ENCODE results near the gene SLIT3.

Gene SLIT3

DNA sequence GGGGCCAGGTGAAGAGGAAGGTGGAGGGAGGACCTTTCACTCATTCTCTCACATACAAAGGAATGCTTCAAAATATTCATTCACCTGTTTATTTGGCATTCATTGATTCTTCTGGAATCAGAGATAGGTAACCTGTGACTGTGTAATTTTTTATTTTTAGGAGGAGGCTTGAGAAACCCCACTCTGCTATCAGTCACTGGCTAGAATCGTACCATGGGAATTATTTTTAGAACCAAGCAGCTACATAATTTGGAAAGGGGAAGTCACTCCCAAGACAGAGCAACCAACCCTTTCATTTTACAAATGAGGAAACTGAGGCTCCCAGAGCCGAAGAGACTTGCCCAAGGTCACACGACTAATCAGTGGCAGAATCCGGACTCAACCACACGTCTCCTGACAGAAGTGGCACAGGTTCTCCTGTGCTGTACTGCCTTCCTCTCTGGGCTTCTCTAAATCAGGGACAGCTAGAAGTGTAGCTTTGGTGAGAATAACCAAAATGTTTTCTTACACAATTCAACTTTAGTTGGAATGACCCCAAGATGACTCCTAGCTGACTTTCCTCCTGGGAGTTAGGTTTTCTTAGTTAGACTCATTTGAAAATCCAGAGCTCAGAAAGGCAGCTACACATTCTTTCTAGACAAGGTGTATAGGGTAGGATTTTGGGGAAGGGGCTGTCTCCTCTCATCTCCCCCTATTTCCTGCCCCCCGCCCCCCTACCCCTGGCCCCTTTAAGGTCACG, 457.5 kb downstream of the SLIT3 start:
- no peak for DNase-seq

DNA sequence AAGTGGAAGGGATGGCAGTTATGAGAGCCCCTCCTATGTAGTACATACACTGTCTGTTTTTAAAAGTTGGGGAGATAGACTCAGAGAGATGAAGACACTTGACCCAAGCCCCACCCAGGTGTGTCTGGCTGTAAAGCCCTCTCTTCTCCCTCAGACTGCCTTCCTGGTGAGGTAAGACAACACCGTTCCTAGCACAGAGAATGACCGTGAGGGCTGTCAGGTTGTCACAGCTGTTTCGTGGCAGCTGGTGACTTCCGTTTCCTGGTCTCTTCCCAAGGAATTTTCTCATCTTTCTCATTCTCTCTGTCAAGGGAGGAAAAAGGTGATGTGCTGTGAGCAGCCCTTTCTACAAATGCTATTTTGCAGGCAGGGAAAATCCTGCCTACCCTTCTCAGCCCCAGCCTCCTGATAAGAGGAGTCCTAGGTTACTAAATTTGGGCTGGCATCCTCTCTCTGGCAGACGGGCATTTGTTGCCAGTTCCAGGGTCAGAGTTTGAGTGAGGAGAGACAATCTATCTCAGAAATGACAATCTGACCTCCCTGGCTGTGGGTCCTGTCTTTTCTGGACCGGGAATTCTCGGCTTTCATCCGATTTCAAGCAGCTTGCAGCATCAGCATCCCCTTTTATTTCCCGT, 458.3 kb downstream of the SLIT3 start:
- no peak for DNase-seq

DNA sequence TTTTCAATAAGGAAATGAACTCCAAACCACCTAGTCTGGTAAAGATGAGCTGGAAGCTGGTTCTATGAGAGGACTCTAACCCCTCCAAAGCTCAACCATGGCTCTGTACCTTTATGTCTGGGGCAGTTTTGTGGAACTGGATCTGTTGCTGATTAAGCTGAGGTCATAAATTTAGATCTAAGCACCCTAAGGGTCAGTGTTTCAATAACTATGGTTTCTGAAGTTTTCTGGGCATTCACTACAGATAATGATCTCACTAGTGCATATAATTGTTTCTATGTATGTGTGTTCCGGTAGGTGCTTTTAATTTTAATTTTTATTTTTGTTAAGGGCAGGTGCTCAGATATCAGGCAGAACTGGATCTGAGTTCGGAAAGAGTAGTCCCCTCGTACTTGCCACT, 463.1 kb downstream of the SLIT3 start:
- DNase-seq: no peak

DNA sequence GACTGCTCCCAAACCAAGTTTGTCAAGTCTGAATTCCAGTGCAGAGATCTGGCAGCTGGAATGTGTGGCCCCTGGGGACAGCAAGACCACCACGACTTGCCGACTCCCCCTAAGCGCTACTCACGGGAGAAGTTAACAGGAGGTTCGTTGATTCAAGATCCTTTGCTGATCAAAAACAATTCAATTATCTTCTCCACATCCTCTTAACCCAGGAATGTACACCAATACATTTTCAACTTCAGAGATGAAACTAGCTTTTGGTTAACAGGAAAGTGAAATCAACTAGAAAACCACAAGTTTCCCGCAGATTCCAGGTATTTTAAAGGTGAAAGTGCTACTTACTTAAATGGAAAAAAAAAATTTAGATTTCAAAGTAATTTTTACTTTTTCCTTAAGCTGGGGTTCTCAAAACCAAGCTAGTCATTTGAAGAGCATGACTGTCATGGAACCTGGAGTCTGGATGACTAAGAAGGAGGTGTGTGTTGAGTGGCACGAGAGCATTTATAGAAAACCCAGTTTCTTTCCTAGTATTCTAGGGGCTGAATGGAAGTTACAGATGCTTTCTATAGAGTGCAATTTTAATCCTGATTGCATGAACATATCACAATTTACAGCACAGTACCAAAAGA, 464.2 kb downstream of the SLIT3 start:
- DNase-seq: no peak

DNA sequence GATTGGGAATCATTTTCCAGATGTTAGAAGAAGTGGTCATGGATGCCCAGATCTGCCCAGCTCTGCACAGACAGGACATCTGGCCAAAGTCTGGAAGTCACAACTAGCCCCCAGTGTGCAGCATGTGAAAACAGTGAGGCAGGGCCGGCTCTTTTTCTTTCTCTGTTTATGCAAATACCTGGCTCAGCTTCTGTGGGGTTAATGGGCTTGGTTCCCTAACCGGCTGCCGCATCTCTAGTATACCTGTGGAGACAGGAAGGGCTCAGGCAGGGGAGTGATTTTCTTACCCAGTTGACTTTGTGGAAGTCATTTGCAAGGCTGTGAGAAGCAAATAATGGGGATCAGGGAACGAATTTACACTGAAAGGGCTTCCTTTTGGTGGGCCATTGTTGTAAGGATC, 467.0 kb downstream of the SLIT3 start:
- DNase-seq: no peak

DNA sequence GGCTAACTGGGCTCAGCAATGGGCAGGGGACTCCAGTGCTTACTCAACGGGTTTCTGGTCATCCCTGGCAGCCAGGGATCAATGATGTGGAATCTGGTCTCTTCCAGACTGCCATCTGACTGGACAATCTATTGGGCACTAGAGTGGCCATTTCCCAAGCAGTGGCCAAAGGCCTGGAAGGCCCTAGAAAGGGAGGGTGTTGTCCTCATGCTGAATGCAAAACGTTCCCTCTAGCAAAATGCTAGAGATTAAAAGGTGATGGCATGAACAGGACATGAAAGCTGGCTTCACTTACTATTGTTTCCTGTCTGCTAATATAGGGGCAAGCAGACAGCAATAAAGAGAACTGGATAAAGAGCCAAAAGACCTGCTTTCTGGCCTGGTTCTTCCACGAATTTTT, 467.6 kb downstream of the SLIT3 start:
- no peak for DNase-seq

DNA sequence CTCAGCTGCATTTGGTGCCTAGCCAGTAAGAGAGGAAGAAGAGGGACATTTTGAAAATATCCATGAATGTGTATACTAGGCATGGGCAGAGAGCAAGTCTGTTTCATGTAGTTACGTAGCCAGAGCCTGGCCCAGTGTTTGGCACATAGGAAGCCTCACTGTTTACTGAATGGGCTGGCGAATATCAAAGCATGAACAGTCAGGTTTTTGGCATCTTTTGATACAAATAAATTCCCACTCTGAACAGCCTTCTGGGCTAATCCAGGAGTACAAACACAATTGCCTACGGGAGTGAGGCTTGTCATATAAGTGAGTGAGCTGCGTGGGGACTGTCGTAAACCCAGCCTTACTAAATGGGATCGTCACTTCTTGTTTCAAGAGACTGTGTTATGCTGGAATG, 468.6 kb downstream of the SLIT3 start:
- no peak for DNase-seq

DNA sequence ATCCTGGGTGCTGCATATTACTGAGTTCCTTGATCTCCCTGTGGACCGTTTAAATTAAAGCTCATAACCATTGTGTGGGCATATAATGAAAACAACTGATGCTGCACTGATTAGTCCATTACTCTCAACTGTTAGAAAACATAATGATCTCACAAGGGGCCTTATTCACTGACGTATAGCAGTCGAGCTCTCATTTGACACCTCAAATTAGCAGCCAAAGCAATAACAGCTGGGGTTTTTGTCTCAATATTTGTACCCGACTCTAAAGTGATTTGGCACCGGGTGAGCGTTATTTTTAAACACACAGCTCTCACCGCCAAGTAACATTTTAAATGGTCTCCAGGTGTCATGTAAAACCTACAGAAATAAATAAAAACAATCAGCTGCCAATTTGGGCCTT, 469.6 kb downstream of the SLIT3 start:
- DNase-seq: no peak

DNA sequence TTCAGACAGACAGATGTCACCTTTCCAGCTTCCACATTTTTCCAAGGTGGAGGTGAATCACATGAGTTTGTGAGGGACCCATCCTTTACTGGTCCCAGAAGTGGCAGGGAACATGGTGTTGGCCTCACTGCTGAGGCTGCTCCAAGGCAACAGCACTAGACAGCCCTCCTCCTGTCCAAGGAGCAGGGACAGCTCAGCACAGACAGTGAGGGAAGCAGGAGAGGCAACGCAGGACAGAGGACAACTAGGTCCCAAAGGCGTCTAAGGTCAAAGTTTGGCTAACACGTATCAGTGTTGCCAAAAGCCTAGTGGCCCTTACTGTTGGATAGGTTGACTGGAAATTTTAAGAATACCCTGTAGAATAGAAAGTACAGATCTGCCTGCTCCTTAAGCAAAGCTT, 470.1 kb downstream of the SLIT3 start:
- no peak for DNase-seq

DNA sequence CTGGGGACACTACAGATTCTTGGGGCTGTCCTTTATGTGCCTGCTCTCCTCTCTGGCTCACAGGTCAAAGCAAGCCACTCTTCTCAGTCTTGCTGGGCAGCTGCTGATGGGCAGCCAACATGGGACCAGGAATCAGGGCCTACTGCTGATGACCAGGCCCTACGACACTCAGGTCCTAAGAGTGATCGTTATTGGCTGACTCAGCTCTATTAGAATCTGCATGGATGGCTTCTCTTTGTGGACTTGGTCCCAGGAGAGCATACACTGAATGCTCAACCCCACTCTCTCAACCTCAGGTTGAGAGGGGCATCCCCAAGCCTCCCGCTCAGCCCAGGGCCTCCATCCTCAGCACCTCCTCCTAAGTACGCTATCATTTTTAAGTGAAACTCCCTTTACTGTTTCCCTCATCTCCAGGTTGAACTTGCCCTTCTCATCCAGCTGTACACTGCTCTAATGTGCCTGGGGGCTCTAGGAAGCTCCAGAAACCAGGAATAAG, 471.0 kb downstream of the SLIT3 start:
- no peak for DNase-seq

DNA sequence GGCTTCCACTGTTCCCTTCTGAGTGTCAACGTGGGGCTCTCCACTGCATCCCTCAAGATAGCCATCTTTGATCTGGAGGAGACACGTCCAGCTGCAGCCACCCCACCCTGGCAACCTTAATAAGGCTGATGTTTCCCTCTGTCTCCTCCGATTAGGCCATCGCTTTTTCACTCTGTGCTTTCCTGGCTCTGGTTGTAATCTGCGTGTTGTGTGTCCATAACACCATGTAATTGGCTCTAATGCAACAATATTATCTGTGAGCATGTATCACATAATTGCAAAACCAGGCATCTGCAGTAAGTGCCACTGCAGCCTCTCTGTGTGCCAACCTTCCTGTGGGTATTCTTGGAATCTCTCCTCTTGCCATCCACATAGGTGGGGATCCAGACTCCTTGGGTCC, 471.9 kb downstream of the SLIT3 start:
- no peak for DNase-seq

DNA sequence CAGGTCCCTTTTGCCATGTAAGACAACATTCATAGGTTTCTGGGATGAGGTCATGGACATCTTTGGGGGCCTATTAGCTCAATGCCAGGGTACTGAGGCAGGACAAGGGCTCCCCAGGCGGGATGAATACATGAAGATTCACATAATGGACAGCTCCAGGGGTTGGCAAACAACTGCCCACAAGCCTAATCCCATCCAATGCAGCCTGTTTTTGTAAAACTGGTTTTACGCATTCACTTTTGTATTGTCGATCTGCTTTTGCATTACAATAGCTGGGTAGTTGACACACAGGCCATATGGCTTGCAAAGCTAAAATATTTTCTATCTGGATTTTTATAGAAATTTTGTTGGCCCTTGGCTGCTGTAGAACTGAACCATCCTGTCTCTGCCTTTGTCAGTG, 473.3 kb downstream of the SLIT3 start:
- no peak for DNase-seq

DNA sequence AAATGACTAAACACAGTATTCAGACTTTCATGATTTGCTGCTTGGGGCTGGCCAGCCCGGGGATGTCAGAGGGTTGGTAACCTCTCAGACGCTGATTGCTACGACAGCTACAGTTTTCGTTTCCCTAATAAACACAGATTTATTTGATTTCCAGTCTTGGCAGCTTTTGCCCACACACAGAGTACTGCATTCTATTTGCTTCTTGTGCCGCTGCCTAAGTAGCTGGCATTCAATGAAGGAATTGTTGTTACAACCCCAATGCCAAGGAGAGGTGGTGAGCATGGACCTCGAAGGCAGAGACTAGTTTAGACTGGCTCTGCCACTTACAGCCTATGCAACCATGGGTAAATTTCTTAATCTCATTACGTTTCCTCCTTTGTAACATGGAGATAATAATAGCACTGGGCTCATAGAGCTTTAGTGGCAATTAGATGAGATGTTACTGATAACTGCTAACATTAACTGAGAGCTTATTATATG, 474.7 kb downstream of the SLIT3 start:
- no peak for DNase-seq

DNA sequence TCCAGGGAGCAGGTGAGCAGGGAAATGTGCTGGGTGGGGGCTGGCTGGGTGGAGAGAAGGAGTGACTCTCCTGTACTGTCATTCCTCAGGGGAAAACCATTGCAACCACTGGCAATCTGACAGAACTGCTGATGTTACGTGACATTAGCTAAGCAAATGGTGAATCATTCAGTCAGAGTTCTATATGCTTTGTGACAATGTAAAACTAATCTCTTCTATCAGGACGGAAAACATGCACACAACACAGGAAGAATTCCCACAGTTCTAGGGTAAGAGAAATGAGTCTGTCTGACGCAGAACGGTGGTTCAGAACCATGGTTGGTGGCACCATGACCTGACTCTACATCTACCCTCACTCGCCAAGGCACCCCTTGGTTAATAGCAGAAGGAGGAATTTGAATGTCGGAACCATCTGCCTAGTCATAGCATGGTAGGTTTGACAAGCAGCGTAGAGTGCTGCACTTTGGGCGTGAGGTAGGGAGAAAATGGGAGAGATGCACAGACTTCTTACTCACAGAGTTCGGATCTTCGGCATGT, 478.1 kb downstream of the SLIT3 start:
- DNase-seq: no peak

DNA sequence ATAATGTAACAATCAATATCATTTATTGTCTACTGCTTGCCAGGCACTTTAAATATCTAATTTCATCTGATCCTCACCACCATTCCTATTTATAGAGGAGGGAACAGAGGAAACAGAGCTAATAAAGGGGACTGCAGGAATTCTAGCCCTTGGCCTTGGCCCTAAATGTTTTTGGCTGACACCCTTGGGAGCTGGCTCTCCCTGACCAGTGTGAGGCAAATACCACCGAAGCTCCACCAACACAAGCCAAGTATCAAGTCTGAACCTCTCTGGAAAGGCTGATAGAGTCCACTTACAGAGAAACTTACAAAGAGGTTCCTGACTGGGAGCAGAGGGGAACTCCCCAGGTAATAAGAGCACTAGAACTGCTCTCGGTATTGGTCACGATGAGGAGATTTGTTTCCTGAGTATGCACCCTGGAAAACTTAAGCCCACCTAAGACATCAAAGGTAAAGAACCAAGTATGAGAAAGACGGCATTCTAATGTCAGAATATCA, 478.6 kb downstream of the SLIT3 start:
- DNase-seq: no peak

DNA sequence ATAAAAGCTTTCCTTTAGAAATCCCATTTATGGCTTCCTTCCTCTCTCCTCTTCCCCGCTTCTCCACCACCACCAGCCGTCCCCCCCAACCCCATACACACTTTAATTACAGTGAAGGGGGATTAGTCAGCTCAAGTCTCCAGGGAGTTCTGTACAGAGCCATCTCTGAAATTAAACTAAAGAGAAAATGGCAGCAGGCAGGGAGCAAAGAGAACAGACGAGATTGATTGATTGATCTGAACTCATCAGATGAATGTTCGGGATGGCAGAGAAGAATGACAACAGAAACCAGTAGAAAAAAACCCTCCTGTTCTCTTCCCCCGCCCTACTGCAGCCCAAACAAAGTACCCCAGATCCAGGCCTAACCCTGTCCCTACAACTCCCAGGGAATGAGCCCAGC, 480.1 kb downstream of the SLIT3 start:
- no peak for DNase-seq

DNA sequence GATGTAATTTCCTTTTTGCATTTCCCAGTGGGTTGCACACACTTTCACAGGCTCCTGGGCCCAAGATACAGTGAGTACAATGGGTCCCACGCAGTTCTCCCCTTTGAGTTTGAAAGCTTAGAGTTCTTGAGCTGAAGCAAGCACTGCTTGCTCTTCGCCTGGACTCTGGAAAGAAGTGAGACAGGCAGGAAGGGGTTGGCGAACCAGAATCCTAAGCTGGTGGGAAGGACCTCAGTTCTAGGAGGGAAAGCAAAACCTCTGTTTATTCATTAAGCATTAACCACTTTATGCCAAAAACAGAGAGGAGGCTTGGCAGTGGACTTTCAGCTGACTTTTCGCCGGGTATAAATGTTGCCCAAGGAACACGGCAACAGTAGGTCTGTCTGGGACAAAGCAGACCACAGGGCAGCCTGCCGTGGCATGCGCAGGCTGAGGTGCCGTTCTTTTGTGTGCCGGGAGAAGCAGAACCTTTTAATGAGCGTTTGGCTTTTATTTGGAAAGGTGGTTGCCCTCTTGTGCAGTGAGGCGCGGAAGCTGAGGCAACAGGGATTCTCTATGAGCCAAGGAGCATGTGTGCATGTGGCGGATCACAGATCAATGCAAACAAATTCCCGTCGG, 481.8 kb downstream of the SLIT3 start:
- DNase-seq: no peak

DNA sequence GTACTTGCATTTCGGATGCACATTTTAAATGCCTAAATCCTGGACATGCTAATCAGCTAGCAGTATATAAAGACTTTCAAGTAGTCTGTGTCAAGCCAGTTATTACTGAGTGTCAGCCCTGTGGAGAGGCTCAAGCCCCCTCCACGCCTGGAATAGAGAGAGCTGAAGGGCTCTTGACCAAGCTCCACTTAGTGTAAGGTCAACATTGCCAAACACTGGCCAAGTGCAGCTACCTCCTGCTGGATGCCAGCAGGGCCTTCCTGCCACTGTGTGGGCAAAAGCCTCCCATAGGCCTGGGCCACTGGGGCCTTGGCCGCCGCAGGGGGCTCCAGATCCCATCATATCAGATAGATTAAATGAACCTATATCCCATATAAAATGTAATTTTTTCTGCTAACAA, 482.4 kb downstream of the SLIT3 start:
- DNase-seq: no peak

DNA sequence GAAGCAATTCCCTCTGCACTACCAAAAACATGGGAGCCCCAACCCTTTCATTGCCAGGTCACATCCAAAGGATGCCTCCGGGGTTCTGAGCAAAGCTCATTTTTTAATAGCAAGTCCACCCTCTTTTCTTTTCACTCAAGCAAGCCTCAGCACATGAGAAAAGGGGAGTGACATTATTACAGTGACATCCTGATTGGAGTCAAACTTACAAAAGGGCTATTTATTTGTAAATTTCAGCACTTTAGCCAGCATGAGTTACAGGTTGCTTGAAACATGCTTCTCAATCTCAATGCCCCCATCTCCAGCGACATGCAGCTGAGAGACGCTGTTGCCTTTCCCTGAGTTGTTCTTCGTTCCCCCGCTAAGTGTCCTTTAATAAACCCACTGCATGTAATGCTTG, 483.3 kb downstream of the SLIT3 start:
- DNase-seq: no peak

DNA sequence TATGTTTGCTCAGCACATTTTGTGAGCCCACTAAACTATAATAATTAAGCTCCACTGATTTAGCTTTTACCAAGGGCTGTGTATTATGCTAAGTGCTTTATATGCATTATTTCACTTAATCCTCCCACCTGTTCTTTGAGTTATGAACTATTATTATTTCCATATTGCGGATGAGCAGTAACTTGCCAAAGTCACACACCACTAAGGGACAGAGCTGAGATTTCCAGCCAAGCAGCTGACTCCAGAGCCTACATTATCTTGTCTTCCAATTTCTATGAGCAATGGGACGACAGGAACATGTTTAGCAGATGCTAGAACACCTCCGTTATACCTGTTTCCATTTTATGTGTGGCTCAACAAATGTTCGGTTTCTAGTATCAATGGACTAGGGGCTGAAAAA, 484.3 kb downstream of the SLIT3 start:
- DNase-seq: no peak

DNA sequence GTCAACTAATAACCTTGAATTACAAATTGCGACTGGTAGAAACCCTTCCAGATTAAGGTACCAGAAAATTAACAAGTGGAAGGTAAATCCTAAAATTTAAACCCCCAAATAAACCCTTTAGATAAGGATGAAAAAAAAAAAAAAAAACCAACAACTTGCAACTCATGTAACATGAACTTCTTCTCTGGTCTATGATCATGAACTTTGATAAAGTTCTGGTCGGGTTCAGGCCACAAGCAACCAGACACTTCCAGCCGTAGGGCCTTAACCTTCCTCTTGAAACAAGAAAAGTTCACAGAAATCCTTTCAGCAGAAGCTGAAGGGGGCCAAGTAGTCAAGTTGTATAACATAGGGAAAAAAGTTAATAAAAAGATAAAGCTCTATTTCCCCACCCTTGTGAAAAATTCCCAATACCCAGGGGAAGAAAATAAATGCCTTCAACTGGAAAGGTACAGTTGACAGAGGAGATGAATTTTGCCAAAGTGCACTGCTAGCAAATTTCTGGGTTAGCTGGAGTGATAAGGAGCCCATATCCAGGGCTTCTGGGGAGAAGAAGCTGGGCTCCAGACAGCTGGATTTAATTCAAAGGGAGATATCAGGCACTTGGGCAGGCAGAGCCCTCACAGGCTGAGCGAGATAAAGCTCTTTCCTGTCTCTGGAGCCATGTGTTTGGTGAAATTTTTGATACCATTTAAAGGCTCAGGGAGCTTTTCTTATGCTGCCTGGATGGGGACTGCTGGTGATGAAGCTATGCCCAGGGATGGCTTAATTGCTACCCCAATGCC, 487.6 kb downstream of the SLIT3 start:
- no peak for DNase-seq

DNA sequence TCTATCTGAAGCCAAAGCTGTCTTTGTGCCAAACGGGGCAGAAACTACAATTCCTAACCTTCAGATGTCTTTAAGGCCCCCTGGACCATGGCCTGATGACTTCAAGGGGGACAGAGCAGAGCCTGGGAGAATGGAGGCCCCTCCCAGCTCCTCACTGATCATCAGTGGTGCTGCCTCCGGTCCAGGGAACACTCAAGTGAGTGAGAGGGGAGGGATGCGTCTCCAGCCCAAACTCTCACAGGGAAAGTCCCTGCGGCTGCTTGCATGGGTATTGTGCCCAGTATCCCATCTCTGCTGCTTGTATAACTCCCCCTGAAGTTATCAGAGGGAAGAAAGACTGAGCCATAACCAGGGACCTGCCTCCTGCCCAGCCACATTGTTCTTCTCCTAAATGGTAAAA, 490.3 kb downstream of the SLIT3 start:
- DNase-seq: no peak
